ENCODE results near the gene HDDC3.

HDDC3 gene

DNA sequence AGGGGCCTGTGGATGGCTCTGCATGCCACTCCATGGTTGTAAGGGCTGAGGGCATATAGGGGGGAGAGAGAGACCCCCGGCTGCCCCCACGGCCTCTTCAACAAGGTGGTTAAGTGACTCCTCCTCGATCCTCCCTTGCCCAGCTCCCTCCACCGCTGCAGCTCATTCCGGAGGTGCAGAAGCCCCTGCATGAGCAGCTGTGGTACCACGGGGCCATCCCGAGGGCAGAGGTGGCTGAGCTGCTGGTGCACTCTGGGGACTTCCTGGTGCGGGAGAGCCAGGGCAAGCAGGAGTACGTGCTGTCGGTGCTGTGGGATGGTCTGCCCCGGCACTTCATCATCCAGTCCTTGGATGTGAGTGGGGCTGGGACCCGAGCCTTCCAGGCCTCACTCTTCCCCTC, 41.5 kb downstream of the HDDC3 start:
- Histone ChIP-seq H3K36me3 (ENCODE audit: control insufficient read depth, insufficient read depth, low read length) (peaks cover 3% of the 10 kb centered on the region), H3K9ac (ENCODE audit: low read depth, low read length) (no peak overlapping the region), H3K9me3 (ENCODE audit: control insufficient read depth, insufficient read depth, low read length) (no peaks in the 10 kb centered on the region), H3K27me3 (ENCODE audit: control insufficient read depth, insufficient read depth, low read length) (no peaks in the 10 kb centered on the region), H3K4me1 (ENCODE audit: control insufficient read depth, insufficient read depth, low read length) (peaks cover 3% of the 10 kb centered on the region), H3K4me3 (ENCODE audit: low read depth, low read length) (no peak overlapping the region)

DNA sequence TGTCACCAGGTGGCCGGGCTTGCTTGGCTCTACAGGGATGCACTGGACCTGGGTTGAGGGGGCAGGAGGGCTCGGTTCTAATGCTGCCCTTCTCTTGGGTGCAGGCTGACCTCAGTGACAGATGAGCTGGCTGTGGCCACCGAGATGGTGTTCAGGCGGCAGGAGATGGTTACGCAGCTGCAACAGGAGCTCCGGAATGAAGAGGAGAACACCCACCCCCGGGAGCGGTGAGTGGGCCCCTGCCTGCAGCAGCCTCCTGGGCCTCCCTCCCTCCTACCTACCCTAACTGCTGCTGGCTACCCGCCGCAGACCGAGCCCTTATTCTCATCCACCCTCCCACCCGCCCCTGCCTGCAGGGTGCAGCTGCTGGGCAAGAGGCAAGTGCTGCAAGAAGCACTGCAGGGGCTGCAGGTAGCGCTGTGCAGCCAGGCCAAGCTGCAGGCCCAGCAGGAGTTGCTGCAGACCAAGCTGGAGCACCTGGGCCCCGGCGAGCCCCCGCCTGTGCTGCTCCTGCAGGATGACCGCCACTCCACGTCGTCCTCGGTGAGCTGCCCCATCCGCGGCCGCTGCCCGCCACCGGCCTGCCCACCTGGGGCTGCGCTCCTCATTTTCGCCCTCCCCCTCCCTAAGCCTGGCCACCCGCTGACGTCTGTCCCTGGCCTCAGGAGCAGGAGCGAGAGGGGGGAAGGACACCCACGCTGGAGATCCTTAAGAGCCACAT, 42.5 kb downstream of the HDDC3 start:
- H3K4me3 ChIP-seq (ENCODE audit: low read depth, low read length), result no peak overlapping the region
- no peaks in the 10 kb centered on the region for H3K9me3 ChIP-seq (ENCODE audit: control insufficient read depth, insufficient read depth, low read length)
- peaks cover 3% of the 10 kb centered on the region for H3K4me1 ChIP-seq (ENCODE audit: control insufficient read depth, insufficient read depth, low read length)
- H3K9ac ChIP-seq (ENCODE audit: low read depth, low read length), result no peak overlapping the region
- H3K27me3 ChIP-seq (ENCODE audit: control insufficient read depth, insufficient read depth, low read length), result no peaks in the 10 kb centered on the region
- H3K36me3 ChIP-seq (ENCODE audit: control insufficient read depth, insufficient read depth, low read length), result peaks cover 3% of the 10 kb centered on the region

DNA sequence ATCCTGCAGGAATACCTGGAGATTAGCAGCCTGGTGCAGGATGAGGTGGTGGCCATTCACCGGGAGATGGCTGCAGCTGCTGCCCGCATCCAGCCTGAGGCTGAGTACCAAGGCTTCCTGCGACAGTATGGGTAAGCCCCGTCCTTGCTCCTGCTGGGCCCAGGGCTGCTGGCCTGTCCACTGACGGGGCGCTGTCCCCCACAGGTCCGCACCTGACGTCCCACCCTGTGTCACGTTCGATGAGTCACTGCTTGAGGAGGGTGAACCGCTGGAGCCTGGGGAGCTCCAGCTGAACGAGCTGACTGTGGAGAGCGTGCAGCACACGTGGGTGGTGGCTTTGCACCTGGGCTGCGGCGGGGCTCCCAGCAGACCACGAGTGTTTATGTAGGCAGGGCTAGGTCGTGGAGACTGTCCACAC, 43.0 kb downstream of the HDDC3 start:
- H3K9ac ChIP-seq (ENCODE audit: low read depth, low read length), result no peak overlapping the region
- H3K27me3 ChIP-seq (ENCODE audit: control insufficient read depth, insufficient read depth, low read length), result no peaks in the 10 kb centered on the region
- peaks cover 3% of the 10 kb centered on the region for H3K36me3 ChIP-seq (ENCODE audit: control insufficient read depth, insufficient read depth, low read length)
- H3K4me1 ChIP-seq (ENCODE audit: control insufficient read depth, insufficient read depth, low read length), result peaks cover 3% of the 10 kb centered on the region
- no peak overlapping the region for H3K4me3 ChIP-seq (ENCODE audit: low read depth, low read length)
- no peaks in the 10 kb centered on the region for H3K9me3 ChIP-seq (ENCODE audit: control insufficient read depth, insufficient read depth, low read length)

DNA sequence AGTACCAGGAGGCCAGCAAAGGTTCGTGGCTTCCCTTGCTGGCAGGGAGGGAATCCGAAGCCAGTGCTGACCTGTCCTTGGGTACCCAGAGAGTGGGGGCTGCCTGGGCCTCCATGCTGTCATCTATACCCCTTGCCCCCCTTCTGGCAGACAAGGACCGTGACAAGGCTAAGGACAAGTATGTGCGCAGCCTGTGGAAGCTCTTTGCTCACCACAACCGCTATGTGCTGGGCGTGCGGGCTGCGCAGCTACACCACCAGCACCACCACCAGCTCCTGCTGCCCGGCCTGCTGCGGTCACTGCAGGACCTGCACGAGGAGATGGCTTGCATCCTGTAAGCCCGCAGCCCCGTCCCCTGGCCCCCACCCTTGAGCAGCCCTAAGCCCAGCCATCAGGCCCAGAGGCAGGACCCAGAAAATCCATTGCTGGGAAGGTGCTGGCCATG, 45.3 kb downstream of the HDDC3 start:
- H3K4me1 ChIP-seq (ENCODE audit: control insufficient read depth, insufficient read depth, low read length), result peaks cover 4% of the 10 kb centered on the region
- no peak overlapping the region for H3K4me3 ChIP-seq (ENCODE audit: low read depth, low read length)
- H3K9ac ChIP-seq (ENCODE audit: low read depth, low read length), result no peak overlapping the region
- H3K27me3 ChIP-seq (ENCODE audit: control insufficient read depth, insufficient read depth, low read length), result no peaks in the 10 kb centered on the region
- peaks cover 3% of the 10 kb centered on the region for H3K36me3 ChIP-seq (ENCODE audit: control insufficient read depth, insufficient read depth, low read length)
- H3K9me3 ChIP-seq (ENCODE audit: control insufficient read depth, insufficient read depth, low read length), result no peaks in the 10 kb centered on the region

DNA sequence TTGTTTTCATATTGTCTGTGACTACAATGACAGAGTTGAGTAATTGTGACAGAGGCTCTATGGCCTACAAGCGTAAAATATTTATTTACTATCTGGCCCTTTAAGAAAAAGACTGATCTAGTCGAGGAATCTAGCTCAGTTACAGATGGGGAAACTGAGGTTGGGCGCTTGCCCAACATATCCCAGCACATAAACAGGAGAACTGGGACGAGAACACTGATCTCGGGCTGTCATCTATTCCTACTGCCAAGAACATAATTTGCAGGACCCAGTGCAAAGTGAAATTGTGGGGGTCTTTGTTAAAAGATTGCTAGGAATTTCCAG, 46.1 kb downstream of the HDDC3 start:
- Histone ChIP-seq H3K9ac (ENCODE audit: low read depth, low read length) (no peak overlapping the region), H3K9me3 (ENCODE audit: control insufficient read depth, insufficient read depth, low read length) (no peaks in the 10 kb centered on the region), H3K27me3 (ENCODE audit: control insufficient read depth, insufficient read depth, low read length) (no peaks in the 10 kb centered on the region), H3K36me3 (ENCODE audit: control insufficient read depth, insufficient read depth, low read length) (peaks cover 10% of the 10 kb centered on the region), H3K4me3 (ENCODE audit: low read depth, low read length) (no peak overlapping the region), H3K4me1 (ENCODE audit: control insufficient read depth, insufficient read depth, low read length) (peaks cover 4% of the 10 kb centered on the region)

DNA sequence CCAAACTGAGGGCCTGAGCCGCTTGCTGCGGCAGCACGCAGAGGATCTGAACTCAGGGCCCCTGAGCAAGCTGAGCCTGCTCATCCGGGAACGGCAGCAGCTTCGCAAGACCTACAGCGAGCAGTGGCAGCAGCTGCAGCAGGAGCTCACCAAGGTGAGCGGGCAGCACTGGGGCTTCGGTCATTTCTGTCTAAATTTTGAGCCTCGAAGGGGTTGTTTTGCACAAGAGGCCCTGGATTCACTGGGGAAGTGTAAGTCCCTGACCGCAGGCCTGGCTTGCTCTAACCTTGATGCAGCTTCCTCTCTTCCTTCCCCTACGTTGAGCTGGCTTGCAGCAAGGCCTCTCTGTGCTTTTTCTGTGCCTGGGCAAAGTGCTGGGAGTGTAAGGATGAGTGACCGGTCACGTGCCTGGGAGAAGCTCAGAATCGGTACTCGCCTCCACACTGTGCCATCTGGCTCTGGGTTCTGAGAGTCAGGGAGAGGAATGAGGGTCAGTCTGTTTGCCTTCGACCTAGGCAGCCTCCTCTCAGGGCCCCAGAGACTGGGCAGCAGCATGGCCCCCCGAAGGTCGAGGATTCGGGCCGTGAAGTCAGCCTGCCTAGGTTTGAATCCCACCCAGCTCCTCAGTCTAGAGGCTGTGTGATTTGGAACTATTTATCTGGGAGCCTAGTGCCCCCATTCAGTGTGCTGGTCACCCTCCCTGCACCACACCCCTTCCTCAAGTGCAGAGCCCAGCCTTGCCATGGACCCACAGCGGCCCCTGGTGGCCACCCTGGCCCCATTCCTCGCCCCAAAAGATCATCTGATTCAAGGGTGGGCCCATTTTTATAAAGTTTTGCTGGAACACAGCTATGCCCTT, 46.7 kb downstream of the HDDC3 start:
- Histone ChIP-seq H3K4me3 (ENCODE audit: low read depth, low read length) (no peak overlapping the region), H3K4me1 (ENCODE audit: control insufficient read depth, insufficient read depth, low read length) (peaks cover 4% of the 10 kb centered on the region), H3K27me3 (ENCODE audit: control insufficient read depth, insufficient read depth, low read length) (no peaks in the 10 kb centered on the region), H3K36me3 (ENCODE audit: control insufficient read depth, insufficient read depth, low read length) (peaks cover 15% of the 10 kb centered on the region), H3K9me3 (ENCODE audit: control insufficient read depth, insufficient read depth, low read length) (no peaks in the 10 kb centered on the region), H3K9ac (ENCODE audit: low read depth, low read length) (no peak overlapping the region)

DNA sequence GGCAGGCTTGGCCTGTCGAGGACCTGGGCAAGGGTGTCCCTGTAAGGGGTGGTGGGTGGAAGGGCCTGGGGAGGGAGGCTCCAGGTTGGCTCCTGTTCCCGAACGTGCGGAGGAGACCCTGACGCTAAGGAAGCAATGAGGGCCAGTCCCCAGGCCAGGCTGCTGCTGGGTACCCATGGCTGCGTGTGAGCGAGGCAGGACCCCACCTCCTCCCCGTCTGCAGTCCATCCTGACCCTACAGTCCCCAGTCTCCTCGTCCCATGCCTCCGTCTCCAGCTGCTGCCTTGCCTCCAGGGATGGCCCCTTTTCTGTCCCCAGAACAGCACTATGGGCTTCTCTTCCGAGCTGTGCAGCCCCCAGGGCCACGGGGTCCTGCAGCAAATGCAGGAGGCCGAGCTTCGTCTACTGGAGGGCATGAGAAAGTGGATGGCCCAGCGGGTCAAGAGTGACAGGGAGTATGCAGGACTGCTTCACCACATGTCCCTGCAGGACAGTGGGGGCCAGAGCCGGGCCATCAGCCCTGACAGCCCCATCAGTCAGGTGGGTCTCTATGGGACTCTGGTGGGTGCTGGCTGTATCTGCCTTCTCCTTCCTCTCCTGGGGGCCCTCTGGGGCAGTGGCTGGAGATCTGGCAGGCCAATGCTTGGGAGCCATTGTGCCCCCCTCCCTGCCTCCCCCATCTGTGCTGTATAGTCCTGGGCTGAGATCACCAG, 47.5 kb downstream of the HDDC3 start:
- peaks cover 2% of the 10 kb centered on the region for H3K4me1 ChIP-seq (ENCODE audit: control insufficient read depth, insufficient read depth, low read length)
- peaks cover 23% of the 10 kb centered on the region for H3K36me3 ChIP-seq (ENCODE audit: control insufficient read depth, insufficient read depth, low read length)
- no peaks in the 10 kb centered on the region for H3K9me3 ChIP-seq (ENCODE audit: control insufficient read depth, insufficient read depth, low read length)
- H3K9ac ChIP-seq (ENCODE audit: low read depth, low read length), result peak overlapping the region; percentile 54
- H3K27me3 ChIP-seq (ENCODE audit: control insufficient read depth, insufficient read depth, low read length), result no peaks in the 10 kb centered on the region
- peak overlapping the region; percentile 26 for H3K4me3 ChIP-seq (ENCODE audit: low read depth, low read length)

DNA sequence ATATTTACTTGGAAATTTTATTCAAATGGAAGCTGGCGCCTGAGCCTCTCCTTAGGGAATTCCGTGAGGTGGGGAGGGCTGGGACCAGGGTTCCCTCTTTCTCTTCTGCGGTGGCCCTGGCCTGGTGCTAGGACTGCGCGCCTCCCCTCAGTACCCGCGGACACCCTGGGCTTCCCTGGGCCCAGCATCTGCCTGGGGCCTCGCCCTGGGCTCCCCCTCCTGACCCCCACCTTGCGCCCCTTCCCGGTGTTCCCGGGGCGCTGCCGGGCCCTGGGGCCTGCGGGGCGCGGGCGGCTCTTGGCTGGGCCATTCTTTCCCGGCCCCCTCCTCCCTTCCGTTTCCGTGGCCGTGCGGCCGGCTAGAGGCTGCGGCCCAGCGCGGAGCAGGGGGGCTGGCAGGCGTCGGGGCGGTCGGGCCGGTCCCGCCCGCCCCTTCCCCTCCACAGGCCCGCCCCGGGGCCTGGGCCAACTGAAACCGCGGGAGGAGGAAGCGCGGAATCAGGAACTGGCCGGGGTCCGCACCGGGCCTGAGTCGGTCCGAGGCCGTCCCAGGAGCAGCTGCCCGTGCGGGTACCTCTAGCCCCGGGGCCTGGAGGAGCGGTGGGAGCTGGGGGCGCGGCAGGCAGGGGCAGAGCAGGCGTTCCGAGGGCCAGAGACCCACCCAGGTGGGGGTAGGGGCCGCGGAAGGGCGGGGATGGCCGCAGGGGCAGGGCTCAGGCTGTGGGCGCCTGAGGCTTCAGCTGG, 48.2 kb downstream of the HDDC3 start, which contains the start of gene FES:
FES (plus strand) TSS at position 529 of the 743 bp plus-strand sequence. CDS start 542 bp downstream, outside the sequence.
- Histone ChIP-seq H3K4me1 (ENCODE audit: control insufficient read depth, insufficient read depth, low read length) (peaks cover 2% of the 10 kb centered on the region), H3K4me3 (ENCODE audit: low read depth, low read length) (peak within 1 kb of the TSS; percentile 26), H3K9ac (ENCODE audit: low read depth, low read length) (peak within 1 kb of the TSS; percentile 54)

DNA sequence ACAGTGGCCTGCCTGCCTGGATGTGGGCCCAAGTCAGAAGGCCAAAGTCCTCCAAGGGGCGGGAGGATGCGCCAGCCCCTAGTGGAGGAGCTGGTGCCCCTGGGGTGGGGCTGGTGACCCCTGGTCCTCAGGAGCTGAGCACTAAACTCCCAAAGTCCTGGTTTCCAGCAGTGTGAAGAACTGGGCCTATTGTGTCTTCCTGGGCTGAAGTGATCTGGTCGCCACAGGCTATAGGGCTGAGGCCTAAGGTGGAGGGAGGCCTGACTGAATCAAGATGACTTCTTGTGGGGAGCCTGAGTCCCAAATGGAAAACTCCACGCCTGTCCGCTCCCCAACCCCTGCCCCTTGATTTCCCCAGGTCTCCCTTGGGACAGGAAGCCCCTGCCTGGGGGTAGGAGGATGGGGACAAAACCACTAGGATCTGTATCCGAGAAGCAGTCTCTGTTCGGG, 48.8 kb downstream of the HDDC3 start:
- Histone ChIP-seq H3K9me3 (ENCODE audit: control insufficient read depth, insufficient read depth, low read length) (no peaks in the 10 kb centered on the region), H3K9ac (ENCODE audit: low read depth, low read length) (no peak overlapping the region), H3K4me1 (ENCODE audit: control insufficient read depth, insufficient read depth, low read length) (peaks cover 2% of the 10 kb centered on the region), H3K4me3 (ENCODE audit: low read depth, low read length) (no peak overlapping the region), H3K36me3 (ENCODE audit: control insufficient read depth, insufficient read depth, low read length) (peaks cover 35% of the 10 kb centered on the region), H3K27me3 (ENCODE audit: control insufficient read depth, insufficient read depth, low read length) (no peaks in the 10 kb centered on the region)

More for the DNA sequence above, 48.2 kb downstream of the HDDC3 start, which contains the start of gene FES:
- peaks cover 29% of the 10 kb centered on the region for H3K36me3 ChIP-seq (ENCODE audit: control insufficient read depth, insufficient read depth, low read length)
- H3K27me3 ChIP-seq (ENCODE audit: control insufficient read depth, insufficient read depth, low read length), result no peaks in the 10 kb centered on the region
- H3K9me3 ChIP-seq (ENCODE audit: control insufficient read depth, insufficient read depth, low read length), result no peaks in the 10 kb centered on the region

DNA sequence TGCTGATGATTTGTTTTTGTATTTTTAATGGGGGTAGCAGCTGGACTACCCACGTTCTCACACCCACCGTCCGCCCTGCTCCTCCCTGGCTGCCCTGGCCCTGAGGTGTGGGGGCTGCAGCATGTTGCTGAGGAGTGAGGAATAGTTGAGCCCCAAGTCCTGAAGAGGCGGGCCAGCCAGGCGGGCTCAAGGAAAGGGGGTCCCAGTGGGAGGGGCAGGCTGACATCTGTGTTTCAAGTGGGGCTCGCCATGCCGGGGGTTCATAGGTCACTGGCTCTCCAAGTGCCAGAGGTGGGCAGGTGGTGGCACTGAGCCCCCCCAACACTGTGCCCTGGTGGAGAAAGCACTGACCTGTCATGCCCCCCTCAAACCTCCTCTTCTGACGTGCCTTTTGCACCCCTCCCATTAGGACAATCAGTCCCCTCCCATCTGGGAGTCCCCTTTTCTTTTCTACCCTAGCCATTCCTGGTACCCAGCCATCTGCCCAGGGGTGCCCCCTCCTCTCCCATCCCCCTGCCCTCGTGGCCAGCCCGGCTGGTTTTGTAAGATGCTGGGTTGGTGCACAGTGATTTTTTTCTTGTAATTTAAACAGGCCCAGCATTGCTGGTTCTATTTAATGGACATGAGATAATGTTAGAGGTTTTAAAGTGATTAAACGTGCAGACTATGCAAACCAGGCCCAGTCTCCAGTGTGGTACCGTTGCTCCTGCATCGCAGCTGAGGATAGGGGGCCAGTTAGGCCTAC, 49.4 kb downstream of the HDDC3 start:
- Histone ChIP-seq H3K9ac (ENCODE audit: low read depth, low read length) (no peak overlapping the region), H3K9me3 (ENCODE audit: control insufficient read depth, insufficient read depth, low read length) (no peaks in the 10 kb centered on the region), H3K27me3 (ENCODE audit: control insufficient read depth, insufficient read depth, low read length) (no peaks in the 10 kb centered on the region), H3K4me1 (ENCODE audit: control insufficient read depth, insufficient read depth, low read length) (peaks cover 2% of the 10 kb centered on the region), H3K4me3 (ENCODE audit: low read depth, low read length) (no peak overlapping the region), H3K36me3 (ENCODE audit: control insufficient read depth, insufficient read depth, low read length) (peaks cover 41% of the 10 kb centered on the region)
